ENCODE data around the gene NUCB2.

DNA sequence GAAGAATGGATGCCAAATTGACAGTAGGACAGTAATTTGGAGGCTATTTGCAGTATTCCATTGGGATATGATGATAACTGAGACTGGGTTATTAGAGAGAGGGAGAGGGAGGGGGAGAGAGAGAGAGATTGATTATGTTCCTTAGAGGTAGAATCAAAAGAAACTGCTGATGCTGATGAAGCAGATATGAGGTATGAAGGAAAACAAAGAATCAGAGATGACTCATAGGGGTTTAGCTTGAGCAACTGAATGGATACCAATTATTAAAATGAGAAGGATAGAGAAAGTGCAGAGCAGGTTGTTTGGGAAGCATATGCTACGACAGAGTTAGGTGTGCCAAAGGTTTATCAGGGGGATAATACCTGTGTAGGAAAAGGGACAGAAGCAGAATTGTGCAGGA is 12.8 kb upstream of the NUCB2 start:
- TF ChIP-seq EZH2 (IDR thresholded peaks at IDR 0.05; ENCODE audit: low read length, unreplicated experiment), result no peak
- TF ChIP-seq, protein P1, sequence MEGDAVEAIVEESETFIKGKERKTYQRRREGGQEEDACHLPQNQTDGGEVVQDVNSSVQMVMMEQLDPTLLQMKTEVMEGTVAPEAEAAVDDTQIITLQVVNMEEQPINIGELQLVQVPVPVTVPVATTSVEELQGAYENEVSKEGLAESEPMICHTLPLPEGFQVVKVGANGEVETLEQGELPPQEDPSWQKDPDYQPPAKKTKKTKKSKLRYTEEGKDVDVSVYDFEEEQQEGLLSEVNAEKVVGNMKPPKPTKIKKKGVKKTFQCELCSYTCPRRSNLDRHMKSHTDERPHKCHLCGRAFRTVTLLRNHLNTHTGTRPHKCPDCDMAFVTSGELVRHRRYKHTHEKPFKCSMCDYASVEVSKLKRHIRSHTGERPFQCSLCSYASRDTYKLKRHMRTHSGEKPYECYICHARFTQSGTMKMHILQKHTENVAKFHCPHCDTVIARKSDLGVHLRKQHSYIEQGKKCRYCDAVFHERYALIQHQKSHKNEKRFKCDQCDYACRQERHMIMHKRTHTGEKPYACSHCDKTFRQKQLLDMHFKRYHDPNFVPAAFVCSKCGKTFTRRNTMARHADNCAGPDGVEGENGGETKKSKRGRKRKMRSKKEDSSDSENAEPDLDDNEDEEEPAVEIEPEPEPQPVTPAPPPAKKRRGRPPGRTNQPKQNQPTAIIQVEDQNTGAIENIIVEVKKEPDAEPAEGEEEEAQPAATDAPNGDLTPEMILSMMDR (conservative IDR thresholded peaks at IDR 0.05; ENCODE audit: low read depth, low read length), result no peak
- TF ChIP-seq EZH2phosphoT487 (IDR thresholded peaks at IDR 0.05; ENCODE audit: borderline replicate concordance, low read length), result no peak

Measured in PC-3 (cell line).